ENCODE measurements around the gene KANSL2. TPM values are rescaled to one million over a fixed set of nuclear protein-coding genes. Genes with fewer than 3 reads are reported as not detected.
"Not testable (repeated sequence)": the region's sequence is repeated elsewhere in the genome, so short reads cannot be mapped to it uniquely, and the experiment has no call there.

The KANSL2 gene, protein sequence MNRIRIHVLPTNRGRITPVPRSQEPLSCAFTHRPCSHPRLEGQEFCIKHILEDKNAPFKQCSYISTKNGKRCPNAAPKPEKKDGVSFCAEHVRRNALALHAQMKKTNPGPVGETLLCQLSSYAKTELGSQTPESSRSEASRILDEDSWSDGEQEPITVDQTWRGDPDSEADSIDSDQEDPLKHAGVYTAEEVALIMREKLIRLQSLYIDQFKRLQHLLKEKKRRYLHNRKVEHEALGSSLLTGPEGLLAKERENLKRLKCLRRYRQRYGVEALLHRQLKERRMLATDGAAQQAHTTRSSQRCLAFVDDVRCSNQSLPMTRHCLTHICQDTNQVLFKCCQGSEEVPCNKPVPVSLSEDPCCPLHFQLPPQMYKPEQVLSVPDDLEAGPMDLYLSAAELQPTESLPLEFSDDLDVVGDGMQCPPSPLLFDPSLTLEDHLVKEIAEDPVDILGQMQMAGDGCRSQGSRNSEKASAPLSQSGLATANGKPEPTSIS
- total RNA-seq: 61.3 and 66.5 TPM in 2 replicates

- peak; percentile 99 for DNase-seq
- Mint-ChIP-seq H3K27me3 (no peaks in the 10 kb centered on the region), H3K36me3 (ENCODE audit: low read depth) (peaks cover 46% of the 10 kb centered on the region), H3K4me1 (peaks cover 33% of the 10 kb centered on the region), H3K4me3 (peak within 1 kb of the TSS; percentile 98), H3K9me3 (no peaks in the 10 kb centered on the region), H3K27ac (peak within 1 kb of the TSS; percentile 94)
- intact Hi-C loops (cut with micrococcal nuclease): loop anchor here (1.0 to 2.0 kb wide), 3 partner anchors 34 to 797 kb away; partner anchors contain the start of gene CCNT1
These were observed at the start of gene KANSL2 for GRCh38 chr12:48681710-48682532. TSS of gene KANSL2 (minus strand) at chr12:48682238. CDS start at chr12:48681632, 606 bp downstream.

DNA sequence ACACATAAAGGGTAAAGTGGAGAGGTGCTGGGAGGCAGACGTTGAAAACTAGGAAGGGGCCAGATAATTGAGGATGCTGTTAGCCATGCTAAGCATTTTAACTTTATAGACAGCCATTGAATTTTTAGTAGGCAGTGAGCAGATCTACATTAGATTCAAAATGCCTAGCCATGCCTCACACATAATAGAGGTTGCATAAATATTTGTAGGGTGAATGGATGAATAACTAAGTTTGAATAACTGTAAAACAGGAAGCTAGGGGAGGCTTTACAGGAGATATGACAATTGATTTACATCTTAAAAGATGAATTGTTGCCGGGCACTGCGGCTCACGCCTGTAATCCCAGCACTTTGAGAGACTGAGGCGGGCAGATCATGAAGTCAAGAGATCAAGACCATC is 46.8 kb upstream of the KANSL2 start:
- Mint-ChIP-seq H3K4me3 (no peak overlapping the region), H3K36me3 (ENCODE audit: low read depth) (no peaks in the 10 kb centered on the region), H3K4me1 (no peaks in the 10 kb centered on the region), H3K27ac (no peak overlapping the region), H3K27me3 (peaks cover 14% of the 10 kb centered on the region), H3K9me3 (no peaks in the 10 kb centered on the region)
- DNase-seq: no peak
- intact Hi-C loops (cut with micrococcal nuclease): no loop called here

DNA sequence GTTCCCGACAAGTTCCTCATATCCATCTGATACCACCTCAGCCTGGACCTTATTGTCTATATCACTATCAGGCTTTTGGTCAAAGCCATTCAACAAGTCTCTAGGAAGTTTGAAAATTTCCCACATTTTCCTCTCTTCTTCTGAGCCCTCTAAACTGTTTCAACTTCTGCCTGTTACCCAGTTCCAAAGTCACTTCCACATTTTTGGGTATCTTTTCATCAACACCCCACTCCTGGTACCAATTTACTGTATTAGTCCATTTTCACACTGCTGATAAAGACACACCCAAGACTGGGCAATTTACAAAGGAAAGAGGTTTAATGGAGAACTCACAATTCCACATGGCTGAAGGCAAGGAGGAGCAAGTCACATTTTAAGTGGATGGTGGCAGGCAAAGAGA is 38.7 kb upstream of the KANSL2 start:
- DNase-seq; H3K27me3 Mint-ChIP-seq; H3K4me1 Mint-ChIP-seq; intact Hi-C loops (cut with micrococcal nuclease); H3K27ac Mint-ChIP-seq; H3K4me3 Mint-ChIP-seq: not testable (repeated sequence)
- peaks cover 12% of the 10 kb centered on the region for H3K36me3 Mint-ChIP-seq (ENCODE audit: low read depth)
- H3K9me3 Mint-ChIP-seq: peaks cover 23% of the 10 kb centered on the region

GRCh38 chr12:48720171-48720570 is 38.1 kb upstream of the KANSL2 start:
- intact Hi-C loops (cut with micrococcal nuclease); H3K4me3 Mint-ChIP-seq; H3K4me1 Mint-ChIP-seq; DNase-seq; H3K27ac Mint-ChIP-seq; H3K27me3 Mint-ChIP-seq: not testable (repeated sequence)
- H3K36me3 Mint-ChIP-seq (ENCODE audit: low read depth): peaks cover 16% of the 10 kb centered on the region
- peaks cover 23% of the 10 kb centered on the region for H3K9me3 Mint-ChIP-seq

GRCh38 chr12:48719002-48719401 is 37.0 kb upstream of the KANSL2 start:
- peaks cover 27% of the 10 kb centered on the region for H3K36me3 Mint-ChIP-seq (ENCODE audit: low read depth)
- H3K9me3 Mint-ChIP-seq: peaks cover 23% of the 10 kb centered on the region
- H3K27ac Mint-ChIP-seq; H3K27me3 Mint-ChIP-seq; H3K4me3 Mint-ChIP-seq; DNase-seq; intact Hi-C loops (cut with micrococcal nuclease): not testable (repeated sequence)
- peaks cover 12% of the 10 kb centered on the region for H3K4me1 Mint-ChIP-seq

DNA sequence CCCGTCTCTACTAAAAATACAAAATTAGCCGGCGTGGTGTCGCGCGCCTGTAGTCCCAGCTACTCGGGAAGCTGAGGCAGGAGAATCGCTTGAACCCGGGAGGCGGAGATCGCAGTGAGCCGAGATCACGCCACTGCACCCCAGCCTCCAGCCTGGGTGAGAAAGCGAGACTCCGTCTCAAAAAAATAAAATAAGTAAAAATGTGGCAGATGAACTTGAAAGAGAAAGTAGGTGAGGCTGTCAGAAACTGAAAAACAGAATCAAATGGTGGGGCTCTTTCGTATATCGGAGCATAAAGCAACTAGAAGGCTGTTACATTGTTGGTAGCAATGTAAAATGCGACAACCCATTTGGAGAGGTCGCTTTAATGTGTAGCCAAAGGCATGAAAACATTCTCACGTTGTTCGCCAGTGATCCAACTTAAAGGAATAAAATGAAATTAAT is 35.2 kb upstream of the KANSL2 start:
- peak overlapping the region; percentile 95 for H3K27ac Mint-ChIP-seq
- peak overlapping the region; percentile 97 for H3K4me3 Mint-ChIP-seq
- H3K36me3 Mint-ChIP-seq (ENCODE audit: low read depth): peaks cover 39% of the 10 kb centered on the region
- H3K9me3 Mint-ChIP-seq: peaks cover 19% of the 10 kb centered on the region
- intact Hi-C loops (cut with micrococcal nuclease): loop anchor here (2.0 kb wide), 2 partner anchors 34 to 136 kb away; partner anchors contain the start of gene DDX23
- peaks cover 3% of the 10 kb centered on the region for H3K27me3 Mint-ChIP-seq
- DNase-seq: no peak
- peaks cover 21% of the 10 kb centered on the region for H3K4me1 Mint-ChIP-seq

GRCh38 chr12:48716493-48717251 is 34.6 kb upstream of the KANSL2 start, which contains the start of gene CCNT1:
TSS of gene CCNT1 (minus strand) at chr12:48716707. CDS start at chr12:48716675, 32 bp downstream.
- DNase-seq: peak; percentile 99
- Mint-ChIP-seq H3K9me3 (peaks cover 19% of the 10 kb centered on the region), H3K4me3 (peak within 1 kb of the TSS; percentile 97), H3K27me3 (peaks cover 3% of the 10 kb centered on the region), H3K36me3 (ENCODE audit: low read depth) (peaks cover 45% of the 10 kb centered on the region), H3K4me1 (peaks cover 21% of the 10 kb centered on the region), H3K27ac (peak within 1 kb of the TSS; percentile 95)
- intact Hi-C loops (cut with micrococcal nuclease): loop anchor here (1.0 to 2.0 kb wide), 3 partner anchors 34 to 136 kb away; partner anchors contain the start of genes DDX23 and KANSL2

DNA sequence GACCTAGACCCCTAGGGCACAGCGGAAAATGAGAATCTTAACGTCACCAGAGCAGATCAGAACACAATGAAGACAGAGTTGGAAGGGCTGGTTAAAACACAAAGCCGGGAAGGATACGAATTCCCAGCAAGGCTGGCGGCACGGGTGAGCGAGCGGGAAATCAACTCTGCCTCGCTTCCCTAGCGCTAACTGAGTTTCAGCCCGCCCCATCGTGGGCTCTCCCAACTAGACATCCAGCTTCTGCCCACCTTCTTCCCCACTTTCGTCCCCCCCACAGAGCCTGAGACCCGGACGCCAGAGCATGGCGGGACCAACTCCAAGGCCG is 34.1 kb upstream of the KANSL2 start:
- Mint-ChIP-seq H3K36me3 (ENCODE audit: low read depth) (peaks cover 49% of the 10 kb centered on the region), H3K4me3 (peak overlapping the region; percentile 97), H3K27ac (peak overlapping the region; percentile 95), H3K27me3 (peaks cover 3% of the 10 kb centered on the region), H3K9me3 (peaks cover 19% of the 10 kb centered on the region), H3K4me1 (peaks cover 23% of the 10 kb centered on the region)
- no peak for DNase-seq
- intact Hi-C loops (cut with micrococcal nuclease): loop anchor here (1.0 to 2.0 kb wide), 3 partner anchors 34 to 137 kb away; partner anchors contain the start of genes DDX23 and KANSL2

DNA sequence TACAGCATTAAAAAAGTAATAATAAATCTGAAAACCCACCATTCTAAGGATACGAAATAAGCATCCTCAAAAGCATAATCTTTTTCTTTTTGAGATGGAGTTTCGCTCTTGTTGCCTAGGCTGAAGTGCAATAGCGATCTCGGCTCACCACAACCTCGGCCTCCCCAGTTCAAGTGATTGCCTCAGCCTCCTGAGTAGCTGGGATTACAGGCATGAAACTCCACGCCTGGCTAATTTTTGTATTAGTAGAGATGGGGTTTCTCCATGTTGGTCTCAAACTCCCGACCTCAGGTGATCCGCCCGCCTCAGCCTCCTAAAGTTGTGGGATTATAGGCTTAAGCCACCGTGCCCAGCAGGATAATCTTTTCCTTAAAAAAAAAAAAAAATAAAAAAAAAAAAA is 30.2 kb upstream of the KANSL2 start:
- Mint-ChIP-seq H3K4me3 (no peak overlapping the region), H3K27me3 (peaks cover 3% of the 10 kb centered on the region), H3K9me3 (no peaks in the 10 kb centered on the region), H3K36me3 (ENCODE audit: low read depth) (peaks cover 64% of the 10 kb centered on the region), H3K27ac (no peak overlapping the region), H3K4me1 (peaks cover 31% of the 10 kb centered on the region)
- intact Hi-C loops (cut with micrococcal nuclease): no loop called here
- DNase-seq: no peak

DNA sequence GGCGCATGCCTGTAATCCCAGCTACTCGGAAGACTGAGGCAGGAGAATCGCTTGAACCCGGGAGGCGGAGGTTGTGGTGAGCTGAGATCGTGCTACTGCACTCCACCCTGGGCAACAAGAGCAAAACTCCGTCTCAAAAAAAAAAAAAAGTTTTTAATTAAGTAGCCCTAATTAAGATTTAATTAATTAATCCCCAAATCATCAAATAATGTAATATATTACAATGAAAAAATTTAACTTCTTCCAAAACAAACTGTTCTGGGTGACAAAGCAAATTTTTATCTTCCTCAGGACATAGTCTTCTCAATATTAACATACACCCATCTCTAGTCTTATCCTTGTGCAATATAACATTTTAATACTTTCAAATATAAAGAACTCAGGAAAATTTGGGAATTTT is 16.8 kb upstream of the KANSL2 start:
- H3K27ac Mint-ChIP-seq; H3K4me3 Mint-ChIP-seq; H3K9me3 Mint-ChIP-seq; intact Hi-C loops (cut with micrococcal nuclease); DNase-seq; H3K27me3 Mint-ChIP-seq; H3K4me1 Mint-ChIP-seq: not testable (repeated sequence)
- H3K36me3 Mint-ChIP-seq (ENCODE audit: low read depth): peaks cover 51% of the 10 kb centered on the region

DNA sequence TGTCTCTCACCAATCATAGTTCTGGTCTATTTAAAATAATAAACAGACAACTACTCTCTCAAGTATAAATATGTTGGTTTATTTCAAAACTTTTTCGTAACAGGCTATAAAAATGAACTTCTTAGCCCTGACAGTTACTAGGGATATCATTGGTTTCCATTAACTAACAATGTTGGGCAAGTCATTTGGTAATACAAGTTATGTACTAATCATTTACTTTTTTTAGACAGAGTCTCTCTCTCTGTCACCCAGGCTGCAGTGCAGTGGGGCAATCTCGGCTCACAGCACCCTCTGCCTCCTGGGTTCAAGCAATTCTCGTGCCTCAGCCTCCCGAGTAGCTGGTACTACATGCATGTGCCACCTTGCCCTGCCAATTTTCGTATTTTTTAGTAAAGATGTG is 14.6 kb upstream of the KANSL2 start:
- Mint-ChIP-seq H3K9me3 (no peaks in the 10 kb centered on the region), H3K27ac (no peak overlapping the region), H3K27me3 (no peaks in the 10 kb centered on the region), H3K4me1 (peaks cover 6% of the 10 kb centered on the region), H3K4me3 (no peak overlapping the region), H3K36me3 (ENCODE audit: low read depth) (peaks cover 60% of the 10 kb centered on the region)
- intact Hi-C loops (cut with micrococcal nuclease): no loop called here
- no peak for DNase-seq

DNA sequence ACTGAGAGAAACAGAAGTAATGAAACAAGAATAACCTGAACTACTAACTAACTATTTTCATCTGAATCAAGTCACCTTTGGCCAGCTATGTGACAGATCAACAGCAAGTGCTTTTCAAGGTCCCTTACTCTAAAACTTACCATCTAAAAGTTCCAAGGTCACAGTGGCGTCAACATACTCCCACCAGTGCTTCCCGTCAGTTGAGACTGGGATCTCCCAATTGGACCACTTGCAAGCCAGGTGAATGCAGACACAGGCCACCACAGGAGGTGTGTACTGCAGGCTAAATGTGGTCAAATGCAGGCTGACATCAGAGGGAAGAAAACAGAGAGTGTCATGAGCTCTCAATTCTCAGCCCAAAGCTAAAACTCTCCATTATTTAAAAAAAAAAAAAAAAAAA is 13.8 kb upstream of the KANSL2 start:
- intact Hi-C loops (cut with micrococcal nuclease): no loop called here
- Mint-ChIP-seq H3K4me1 (peaks cover 4% of the 10 kb centered on the region), H3K9me3 (no peaks in the 10 kb centered on the region), H3K27ac (no peak overlapping the region), H3K4me3 (no peak overlapping the region), H3K36me3 (ENCODE audit: low read depth) (peaks cover 65% of the 10 kb centered on the region), H3K27me3 (no peaks in the 10 kb centered on the region)
- no peak for DNase-seq

- Mint-ChIP-seq H3K27ac (no peak overlapping the region), H3K9me3 (no peaks in the 10 kb centered on the region), H3K36me3 (ENCODE audit: low read depth) (peaks cover 66% of the 10 kb centered on the region), H3K4me3 (no peak overlapping the region), H3K4me1 (peaks cover 4% of the 10 kb centered on the region), H3K27me3 (no peaks in the 10 kb centered on the region)
- DNase-seq: no peak
- intact Hi-C loops (cut with micrococcal nuclease): no loop called here
These were observed 12.0 kb upstream of the KANSL2 start for GRCh38 chr12:48694038-48694437.

Measured in activated CD4-positive, alpha-beta T cell treated with anti-CD3 and anti-CD28 coated beads, Interleukin-2, amount 10 ng/mL, durations not matched to agents 24 days and 14 days (primary cell).